K562 (cell line): ENCODE data around the gene UBE2C. TPM values are rescaled to one million over a fixed set of nuclear protein-coding genes. Genes with fewer than 3 reads are reported as not detected.

ENCODE experiments used
- ARID3A ChIP-seq: IDR thresholded peaks from 2 replicates; pipeline ENCODE4 v1.6.1; 2012; ENCODE audit warnings: low read depth, low read length, improper control_type of control experiment, borderline replicate concordance
- ATF2 ChIP-seq: sonication (generic); formaldehyde crosslinking; IDR thresholded peaks from 2 replicates; pipeline ENCODE4 v1.8.1; 2022; ENCODE audit warnings: missing genetic modification reagents
- CBX3 ChIP-seq, 2 experiments: IDR thresholded peaks; 1 replicate in 1 of 2; 2 replicates in 1 of 2; pipeline ENCODE4 v1.6.1; 2012; ENCODE audit warnings: inconsistent platforms in 2 of 2, low read length in 2 of 2, borderline replicate concordance in 1 of 2, control low read depth in 1 of 2
- DMBX1 ChIP-seq: fragments of 250-450 bp; sonication (Bioruptor Pico); IDR thresholded peaks from 2 replicates; pipeline ENCODE4 v1.8.0; 2022; ENCODE audit warnings: inconsistent platforms, mild to moderate bottlenecking, moderate library complexity, borderline replicate concordance
- FOXK1 ChIP-seq: sonication (generic); formaldehyde crosslinking; IDR thresholded peaks from 2 replicates; pipeline ENCODE4 v1.8.0; 2022; ENCODE audit warnings: missing genetic modification reagents, mild to moderate bottlenecking, borderline replicate concordance
- GABPA ChIP-seq: fragments of 200-800 bp; sonication (Bioruptor generic); conservative IDR thresholded peaks from 2 replicates; pipeline ENCODE4 v1.6.1; 2016; ENCODE audit warnings: low read depth, missing genetic modification characterization, missing compliant biosample characterization
- GABPB1 ChIP-seq: sonication (generic); formaldehyde crosslinking; IDR thresholded peaks from 2 replicates; pipeline ENCODE4 v1.8.0; 2022; ENCODE audit warnings: mild to moderate bottlenecking, missing genetic modification reagents
- HDAC1 ChIP-seq, 2 experiments: fragments of 450-650 bp; IDR thresholded peaks; 2 replicates each; pipeline ENCODE4 v1.6.1; 2016 to 2017; ENCODE audit warnings: inconsistent platforms in 1 of 2, mild to moderate bottlenecking in 1 of 2, moderate library complexity in 1 of 2
- NFXL1 ChIP-seq: fragments of 450-650 bp; formaldehyde crosslinking; IDR thresholded peaks from 2 replicates; pipeline ENCODE4 v1.4.0; 2021; ENCODE audit warnings: mild to moderate bottlenecking
- PURB ChIP-seq: sonication (generic); formaldehyde crosslinking; IDR thresholded peaks from 2 replicates; pipeline ENCODE4 v1.9.0; 2021; ENCODE audit warnings: low read depth, mild to moderate bottlenecking, missing genetic modification reagents
- SMAD2 ChIP-seq: fragments of 150-350 bp; IDR thresholded peaks from 2 replicates; pipeline ENCODE4 v1.6.1; 2014; ENCODE audit warnings: low read depth, mild to moderate bottlenecking, low read length
- TAF7 ChIP-seq: fragments of 450-650 bp; IDR thresholded peaks from 2 replicates; pipeline ENCODE4 v1.6.1; 2016; ENCODE audit warnings: missing genetic modification characterization, missing compliant biosample characterization
- ZBTB26 ChIP-seq: fragments of 450-650 bp; formaldehyde crosslinking; IDR thresholded peaks from 2 replicates; pipeline ENCODE4 v1.4.0; 2022; ENCODE audit warnings: missing genetic modification characterization
- ZFX ChIP-seq: sonication (generic); formaldehyde crosslinking; IDR thresholded peaks from 2 replicates; pipeline ENCODE4 v1.8.0; 2022; ENCODE audit warnings: mild to moderate bottlenecking, missing genetic modification reagents, moderate library complexity
- ZNF24 ChIP-seq: fragments of 450-650 bp; IDR thresholded peaks from 2 replicates; pipeline ENCODE4 v1.6.1; 2016
- ZNF395 ChIP-seq: fragments of 200-800 bp; sonication (Bioruptor generic); IDR thresholded peaks from 2 replicates; pipeline ENCODE4 v1.6.1; 2017; ENCODE audit warnings: missing genetic modification characterization, missing compliant biosample characterization
- polyA plus RNA-seq, 8 experiments: library from polyadenylated mRNA; depleted of rRNA in 4 of 8; stranded (reverse) in 5 of 8; unstranded in 3 of 8; fragments of >200 nt; fragmentation: Nextera tagmentation in 2 of 8; fragmentation: Illumina TruSeq in 1 of 8; extraction: Ambion mirVana in 2 of 8; extraction: Trizol in 1 of 8; gene quantifications; 2 replicates each; pipeline versions ENCODE4 v1.2.1 to v1.2.3, GENCODE V29; 2011 to 2014; ENCODE audit warnings: inconsistent platforms in 1 of 8, missing spikeins in 1 of 8
- total RNA-seq, 7 experiments: library from RNA; depleted of rRNA in 6 of 7; stranded (reverse); fragments of >200 nt in 6 of 7; fragmentation: Illumina TruSeq in 2 of 7; extraction: Trizol in 2 of 7; gene quantifications; 2 replicates each; pipeline versions ENCODE4 v1.2.1 to v1.2.3, GENCODE V29; 2011 to 2021; ENCODE audit warnings: low replicate concordance in 1 of 7
- TF ChIP-seq, protein P1 (sequence below), 2 experiments: fragments of 200-800 bp in 1 of 2; sonication (Bioruptor generic) in 1 of 2; sonication (generic) in 1 of 2; formaldehyde crosslinking in 1 of 2; IDR thresholded peaks in 1 of 2; conservative IDR thresholded peaks in 1 of 2; 2 replicates each; pipeline versions ENCODE4 v1.5.0 to v1.6.1; 2016 to 2020; ENCODE audit warnings: missing compliant biosample characterization in 1 of 2, missing genetic modification characterization in 1 of 2, missing genetic modification reagents in 1 of 2
- TF ChIP-seq, protein P2 (sequence below), 3 experiments: IDR thresholded peaks in 2 of 3; conservative IDR thresholded peaks in 1 of 3; 2 replicates each; pipeline ENCODE4 v1.5.1; 2011 to 2012; ENCODE audit warnings: low read length in 3 of 3, mild to moderate bottlenecking in 3 of 3, control low read depth in 2 of 3, improper control_type of control experiment in 1 of 3, inconsistent platforms in 1 of 3, low read depth in 1 of 3, mixed read lengths in 1 of 3, moderate library complexity in 1 of 3; ENCODE audit not compliant: insufficient read depth in 2 of 3

The UBE2C gene
- total and polyA plus RNA-seq, 9 of the 15 experiments (the other 6 are each of a cell fraction or from before 2014, with no cell fraction given) = 0.51 to 1.6 (median 0.69) TPM

GRCh38 chr20:45857882-45858216 lies 45.4 kb downstream of the UBE2C start (continued):
- TF ChIP-seq ZBTB26 (CRISPR knock-in tag) = no peak
- TF ChIP-seq, protein P1, sequence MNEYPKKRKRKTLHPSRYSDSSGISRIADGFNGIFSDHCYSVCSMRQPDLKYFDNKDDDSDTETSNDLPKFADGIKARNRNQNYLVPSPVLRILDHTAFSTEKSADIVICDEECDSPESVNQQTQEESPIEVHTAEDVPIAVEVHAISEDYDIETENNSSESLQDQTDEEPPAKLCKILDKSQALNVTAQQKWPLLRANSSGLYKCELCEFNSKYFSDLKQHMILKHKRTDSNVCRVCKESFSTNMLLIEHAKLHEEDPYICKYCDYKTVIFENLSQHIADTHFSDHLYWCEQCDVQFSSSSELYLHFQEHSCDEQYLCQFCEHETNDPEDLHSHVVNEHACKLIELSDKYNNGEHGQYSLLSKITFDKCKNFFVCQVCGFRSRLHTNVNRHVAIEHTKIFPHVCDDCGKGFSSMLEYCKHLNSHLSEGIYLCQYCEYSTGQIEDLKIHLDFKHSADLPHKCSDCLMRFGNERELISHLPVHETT (CRISPR knock-in tag; conservative IDR thresholded peaks at IDR 0.05 in 1 of 2, IDR thresholded peaks at IDR 0.05 in 1 of 2) = 0 out of 4 replicates have a peak, but pooled peaks of 1 of the 2 experiments have one; percentile 35
- TF ChIP-seq CBX3 (IDR thresholded peaks at IDR 0.05; ENCODE audit: borderline replicate concordance in 1 of 2, low read length in 2 of 2) = no peak
- no peak for TF ChIP-seq ATF2 (CRISPR knock-in tag)
- no peak for TF ChIP-seq ARID3A
- TF ChIP-seq PURB (CRISPR knock-in tag) = no peak
- no peak for TF ChIP-seq HDAC1 (IDR thresholded peaks at IDR 0.05)
- TF ChIP-seq ZFX = 0 out of 2 replicates have a peak, but pooled peaks have one; percentile 5
- TF ChIP-seq SMAD2 = no peak
- TF ChIP-seq NFXL1 = no peak
- TF ChIP-seq TAF7 (tag) = no peak
- no peak for TF ChIP-seq GABPA (tag)
- TF ChIP-seq DMBX1 (CRISPR knock-in tag) = no peak
- 0 out of 2 replicates have a peak, but pooled peaks have one; percentile 4 for TF ChIP-seq ZNF395
- TF ChIP-seq, protein P2, sequence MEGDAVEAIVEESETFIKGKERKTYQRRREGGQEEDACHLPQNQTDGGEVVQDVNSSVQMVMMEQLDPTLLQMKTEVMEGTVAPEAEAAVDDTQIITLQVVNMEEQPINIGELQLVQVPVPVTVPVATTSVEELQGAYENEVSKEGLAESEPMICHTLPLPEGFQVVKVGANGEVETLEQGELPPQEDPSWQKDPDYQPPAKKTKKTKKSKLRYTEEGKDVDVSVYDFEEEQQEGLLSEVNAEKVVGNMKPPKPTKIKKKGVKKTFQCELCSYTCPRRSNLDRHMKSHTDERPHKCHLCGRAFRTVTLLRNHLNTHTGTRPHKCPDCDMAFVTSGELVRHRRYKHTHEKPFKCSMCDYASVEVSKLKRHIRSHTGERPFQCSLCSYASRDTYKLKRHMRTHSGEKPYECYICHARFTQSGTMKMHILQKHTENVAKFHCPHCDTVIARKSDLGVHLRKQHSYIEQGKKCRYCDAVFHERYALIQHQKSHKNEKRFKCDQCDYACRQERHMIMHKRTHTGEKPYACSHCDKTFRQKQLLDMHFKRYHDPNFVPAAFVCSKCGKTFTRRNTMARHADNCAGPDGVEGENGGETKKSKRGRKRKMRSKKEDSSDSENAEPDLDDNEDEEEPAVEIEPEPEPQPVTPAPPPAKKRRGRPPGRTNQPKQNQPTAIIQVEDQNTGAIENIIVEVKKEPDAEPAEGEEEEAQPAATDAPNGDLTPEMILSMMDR (IDR thresholded peaks at IDR 0.05 in 2 of 3, conservative IDR thresholded peaks at IDR 0.05 in 1 of 3; ENCODE audit: insufficient read depth in 2 of 3, low read depth in 1 of 3, low read length in 3 of 3) = no peak
- no peak for TF ChIP-seq GABPB1 (CRISPR knock-in tag)
- no peak for TF ChIP-seq FOXK1 (CRISPR knock-in tag)
- 0 out of 2 replicates have a peak, but pooled peaks have one; percentile 11 for TF ChIP-seq ZNF24
